Measurements from ENCODE around the gene MAGI2.

Gene MAGI2

GRCh38 chr7:78023191-78023590 lies 1430.3 kb downstream of the MAGI2 start:
- Histone ChIP-seq H3K4me1 (ENCODE audit: control insufficient read depth, insufficient read depth, low read length, poor library complexity, severe bottlenecking) (no peaks in the 10 kb centered on the region), H3K27ac (ENCODE audit: insufficient read depth, low read length, poor library complexity, severe bottlenecking) (no peak overlapping the region), H3K9me3 (ENCODE audit: control insufficient read depth, low read length) (no peaks in the 10 kb centered on the region), H3K36me3 (ENCODE audit: control insufficient read depth, insufficient read depth, low read length) (no peaks in the 10 kb centered on the region), H3K4me3 (ENCODE audit: insufficient read depth, low read depth, low read length, poor library complexity, severe bottlenecking) (no peak overlapping the region), H3K27me3 (replicated peaks; ENCODE audit: control insufficient read depth, insufficient read depth, low read length, poor library complexity, severe bottlenecking) (no peaks in the 10 kb centered on the region)
- DNase-seq = no peak

GRCh38 chr7:78022165-78022564 lies 1431.3 kb downstream of the MAGI2 start:
- DNase-seq = no peak
- H3K36me3 ChIP-seq (ENCODE audit: control insufficient read depth, insufficient read depth, low read length) = no peaks in the 10 kb centered on the region
- H3K4me1 ChIP-seq (ENCODE audit: control insufficient read depth, insufficient read depth, low read length, poor library complexity, severe bottlenecking) = no peaks in the 10 kb centered on the region
- H3K4me3 ChIP-seq (ENCODE audit: insufficient read depth, low read depth, low read length, poor library complexity, severe bottlenecking) = no peak overlapping the region
- H3K9me3 ChIP-seq (ENCODE audit: control insufficient read depth, low read length) = no peaks in the 10 kb centered on the region
- no peaks in the 10 kb centered on the region for H3K27me3 ChIP-seq (replicated peaks; ENCODE audit: control insufficient read depth, insufficient read depth, low read length, poor library complexity, severe bottlenecking)
- no peak overlapping the region for H3K27ac ChIP-seq (ENCODE audit: insufficient read depth, low read length, poor library complexity, severe bottlenecking)

- H3K27ac ChIP-seq (ENCODE audit: insufficient read depth, low read length, poor library complexity, severe bottlenecking) = no peak overlapping the region
- H3K4me3 ChIP-seq (ENCODE audit: insufficient read depth, low read depth, low read length, poor library complexity, severe bottlenecking) = no peak overlapping the region
- H3K27me3 ChIP-seq (replicated peaks; ENCODE audit: control insufficient read depth, insufficient read depth, low read length, poor library complexity, severe bottlenecking) = no peaks in the 10 kb centered on the region
- H3K9me3 ChIP-seq (ENCODE audit: control insufficient read depth, low read length) = no peaks in the 10 kb centered on the region
- no peaks in the 10 kb centered on the region for H3K4me1 ChIP-seq (ENCODE audit: control insufficient read depth, insufficient read depth, low read length, poor library complexity, severe bottlenecking)
- DNase-seq = no peak
- H3K36me3 ChIP-seq (ENCODE audit: control insufficient read depth, insufficient read depth, low read length) = no peaks in the 10 kb centered on the region
These were observed 1432.6 kb downstream of the MAGI2 start for GRCh38 chr7:78020874-78021249.

- Histone ChIP-seq H3K4me3 (ENCODE audit: insufficient read depth, low read depth, low read length, poor library complexity, severe bottlenecking) (peak overlapping the region; percentile 68), H3K36me3 (ENCODE audit: control insufficient read depth, insufficient read depth, low read length) (no peaks in the 10 kb centered on the region), H3K27ac (ENCODE audit: insufficient read depth, low read length, poor library complexity, severe bottlenecking) (no peak overlapping the region), H3K4me1 (ENCODE audit: control insufficient read depth, insufficient read depth, low read length, poor library complexity, severe bottlenecking) (no peaks in the 10 kb centered on the region), H3K9me3 (ENCODE audit: control insufficient read depth, low read length) (no peaks in the 10 kb centered on the region), H3K27me3 (replicated peaks; ENCODE audit: control insufficient read depth, insufficient read depth, low read length, poor library complexity, severe bottlenecking) (no peaks in the 10 kb centered on the region)
- DNase-seq = no peak
These were observed 1433.2 kb downstream of the MAGI2 start for GRCh38 chr7:78020136-78020873.

- Histone ChIP-seq H3K36me3 (ENCODE audit: control insufficient read depth, insufficient read depth, low read length) (no peaks in the 10 kb centered on the region), H3K27me3 (replicated peaks; ENCODE audit: control insufficient read depth, insufficient read depth, low read length, poor library complexity, severe bottlenecking) (no peaks in the 10 kb centered on the region), H3K4me3 (ENCODE audit: insufficient read depth, low read depth, low read length, poor library complexity, severe bottlenecking) (peak overlapping the region; percentile 68), H3K9me3 (ENCODE audit: control insufficient read depth, low read length) (no peaks in the 10 kb centered on the region), H3K4me1 (ENCODE audit: control insufficient read depth, insufficient read depth, low read length, poor library complexity, severe bottlenecking) (no peaks in the 10 kb centered on the region), H3K27ac (ENCODE audit: insufficient read depth, low read length, poor library complexity, severe bottlenecking) (no peak overlapping the region)
- DNase-seq = peak; percentile 17 to 38 (median 35)
These were observed 1433.9 kb downstream of the MAGI2 start for GRCh38 chr7:78019447-78020135.

- Histone ChIP-seq H3K36me3 (ENCODE audit: control insufficient read depth, insufficient read depth, low read length) (no peaks in the 10 kb centered on the region), H3K27ac (ENCODE audit: insufficient read depth, low read length, poor library complexity, severe bottlenecking) (no peak overlapping the region), H3K27me3 (replicated peaks; ENCODE audit: control insufficient read depth, insufficient read depth, low read length, poor library complexity, severe bottlenecking) (no peaks in the 10 kb centered on the region), H3K4me1 (ENCODE audit: control insufficient read depth, insufficient read depth, low read length, poor library complexity, severe bottlenecking) (no peaks in the 10 kb centered on the region), H3K4me3 (ENCODE audit: insufficient read depth, low read depth, low read length, poor library complexity, severe bottlenecking) (peak overlapping the region; percentile 47), H3K9me3 (ENCODE audit: control insufficient read depth, low read length) (no peaks in the 10 kb centered on the region)
- DNase-seq = no peak
These were observed 1434.6 kb downstream of the MAGI2 start for GRCh38 chr7:78018641-78019446.

GRCh38 chr7:78017591-78018100 lies 1435.8 kb downstream of the MAGI2 start:
- no peaks in the 10 kb centered on the region for H3K4me1 ChIP-seq (ENCODE audit: control insufficient read depth, insufficient read depth, low read length, poor library complexity, severe bottlenecking)
- no peak overlapping the region for H3K4me3 ChIP-seq (ENCODE audit: insufficient read depth, low read depth, low read length, poor library complexity, severe bottlenecking)
- H3K36me3 ChIP-seq (ENCODE audit: control insufficient read depth, insufficient read depth, low read length) = no peaks in the 10 kb centered on the region
- no peak overlapping the region for H3K27ac ChIP-seq (ENCODE audit: insufficient read depth, low read length, poor library complexity, severe bottlenecking)
- no peak for DNase-seq
- no peaks in the 10 kb centered on the region for H3K9me3 ChIP-seq (ENCODE audit: control insufficient read depth, low read length)
- no peaks in the 10 kb centered on the region for H3K27me3 ChIP-seq (replicated peaks; ENCODE audit: control insufficient read depth, insufficient read depth, low read length, poor library complexity, severe bottlenecking)

GRCh38 chr7:78015574-78016260 lies 1437.8 kb downstream of the MAGI2 start:
- H3K4me3 ChIP-seq (ENCODE audit: insufficient read depth, low read depth, low read length, poor library complexity, severe bottlenecking) = no peak overlapping the region
- H3K27me3 ChIP-seq (replicated peaks; ENCODE audit: control insufficient read depth, insufficient read depth, low read length, poor library complexity, severe bottlenecking) = no peaks in the 10 kb centered on the region
- H3K27ac ChIP-seq (ENCODE audit: insufficient read depth, low read length, poor library complexity, severe bottlenecking) = no peak overlapping the region
- no peak for DNase-seq
- no peaks in the 10 kb centered on the region for H3K36me3 ChIP-seq (ENCODE audit: control insufficient read depth, insufficient read depth, low read length)
- no peaks in the 10 kb centered on the region for H3K9me3 ChIP-seq (ENCODE audit: control insufficient read depth, low read length)
- H3K4me1 ChIP-seq (ENCODE audit: control insufficient read depth, insufficient read depth, low read length, poor library complexity, severe bottlenecking) = no peaks in the 10 kb centered on the region

- Histone ChIP-seq H3K9me3 (ENCODE audit: control insufficient read depth, low read length) (no peaks in the 10 kb centered on the region), H3K4me1 (ENCODE audit: control insufficient read depth, insufficient read depth, low read length, poor library complexity, severe bottlenecking) (no peaks in the 10 kb centered on the region), H3K4me3 (ENCODE audit: insufficient read depth, low read depth, low read length, poor library complexity, severe bottlenecking) (no peak overlapping the region)
These were observed 1439.1 kb downstream of the MAGI2 start for GRCh38 chr7:78014401-78014800.

More at GRCh38 chr7:78014401-78014800, 1439.1 kb downstream of the MAGI2 start:
- Histone ChIP-seq H3K27me3 (replicated peaks; ENCODE audit: control insufficient read depth, insufficient read depth, low read length, poor library complexity, severe bottlenecking) (no peaks in the 10 kb centered on the region), H3K27ac (ENCODE audit: insufficient read depth, low read length, poor library complexity, severe bottlenecking) (no peak overlapping the region), H3K36me3 (ENCODE audit: control insufficient read depth, insufficient read depth, low read length) (no peaks in the 10 kb centered on the region)
- no peak for DNase-seq
